Prostate gland (tissue), 2 donors: ENCODE data around the gene CRYBG3. TPM values are rescaled to one million over a fixed set of nuclear protein-coding genes. Genes with fewer than 3 reads are reported as not detected.

ENCODE experiments used
- DNase-seq: peaks from one replicate; pipeline ENCODE4 v3.0.0-alpha.2; 2019; ENCODE audit warnings: low spot score
- H3K27ac ChIP-seq, 2 donors: fragments of 200-600 bp; sonication (generic); 2 replicates each; pipeline ENCODE4 v1.5.1; 2017 to 2019
- H3K27me3 ChIP-seq: fragments of 200-600 bp; sonication (generic); replicated peaks from 2 replicates; pipeline ENCODE4 v1.5.1; 2019; ENCODE audit not compliant: insufficient read depth
- H3K36me3 ChIP-seq, 2 donors: fragments of 200-600 bp; sonication (generic); 1 replicate in 1 of 2; 2 replicates in 1 of 2; pipeline versions ENCODE4 v1.5.1 to v1.8.1; 2017 to 2019
- H3K4me1 ChIP-seq: fragments of 200-600 bp; sonication (generic); replicated peaks from 2 replicates; pipeline ENCODE4 v1.5.1; 2019
- H3K4me3 ChIP-seq, 2 donors: fragments of 200-600 bp; sonication (generic); 2 replicates each; pipeline ENCODE4 v1.5.1; 2017 to 2019
- H3K9me3 ChIP-seq: fragments of 200-600 bp; sonication (generic); 2 replicates; pipeline ENCODE4 v1.5.1; 2017
- POLR2A ChIP-seq: fragments of 450-650 bp; IDR thresholded peaks from one replicate; pipeline ENCODE4 v1.6.1; 2016; ENCODE audit warnings: antibody characterized with exemption, mild to moderate bottlenecking
- POLR2AphosphoS5 ChIP-seq: sonication (generic); formaldehyde crosslinking; IDR thresholded peaks from one replicate; pipeline ENCODE4 v1.6.1; 2017; ENCODE audit warnings: antibody characterized with exemption
- WGBS: methylation state at CpG from one replicate; pipeline ENCODE4 v1.1.5; 2018; 5-methylcytosine and 5-hydroxymethylcytosine counted together
- intact Hi-C: fragments of 100-400 bp; cut with DNase I; formaldehyde crosslinking; loops from one replicate; pipeline ENCODE4 v1.14.2; 2022
- total RNA-seq, 2 donors: library from RNA; depleted of rRNA; stranded (reverse); fragments of >200 nt; gene quantifications; one replicate each; pipeline ENCODE4 v1.1.0, GENCODE V29; 2016
- TF ChIP-seq, protein P1 (sequence below), 4 experiments: fragments of 200-600 bp in 2 of 4; fragments of 450-650 bp in 2 of 4; sonication (generic) in 2 of 4; IDR thresholded peaks; 1 replicate in 3 of 4; 2 replicates in 1 of 4; pipeline ENCODE4 v1.5.1; 2016 to 2019; ENCODE audit warnings: antibody characterized with exemption in 4 of 4, mild to moderate bottlenecking in 2 of 4, moderate library complexity in 2 of 4

The CRYBG3 gene
- total RNA-seq, 2 donors from 2014 or later: 22.0 to 23.5 TPM

DNA sequence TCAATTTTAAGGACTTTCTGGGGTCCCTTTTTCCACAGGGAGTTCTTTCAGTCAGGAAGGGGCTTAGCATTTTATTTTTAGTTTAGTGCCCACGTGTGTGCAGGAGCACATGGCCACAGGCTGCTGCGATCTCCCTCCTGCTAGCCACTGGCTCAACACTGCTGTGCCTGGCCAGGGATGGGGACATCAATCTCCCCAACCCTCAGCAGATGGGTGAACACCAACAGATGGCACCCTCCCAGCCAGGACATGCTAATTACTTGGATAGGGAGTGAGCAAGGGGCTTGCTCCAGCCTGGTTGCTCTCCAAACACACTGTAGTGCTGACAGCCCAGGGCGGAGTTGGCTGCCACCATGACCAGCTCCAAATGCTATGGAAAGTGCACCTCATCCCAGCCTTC, 157.8 kb downstream of the CRYBG3 start:
- Histone ChIP-seq H3K27me3 (no peaks in the 10 kb centered on the region), H3K36me3 (no peaks in the 10 kb centered on the region), H3K4me1 (no peaks in the 10 kb centered on the region), H3K9me3 (no peaks in the 10 kb centered on the region), H3K4me3 (no peak overlapping the region), H3K27ac (no peak overlapping the region)
- intact Hi-C loops: no loop called here
- 83% methylated on average over 3 of the region's 3 CpGs for WGBS
- DNase-seq: no peak
- TF ChIP-seq POLR2AphosphoS5 (no peak), POLR2A (no peak)
- TF ChIP-seq, protein P1, sequence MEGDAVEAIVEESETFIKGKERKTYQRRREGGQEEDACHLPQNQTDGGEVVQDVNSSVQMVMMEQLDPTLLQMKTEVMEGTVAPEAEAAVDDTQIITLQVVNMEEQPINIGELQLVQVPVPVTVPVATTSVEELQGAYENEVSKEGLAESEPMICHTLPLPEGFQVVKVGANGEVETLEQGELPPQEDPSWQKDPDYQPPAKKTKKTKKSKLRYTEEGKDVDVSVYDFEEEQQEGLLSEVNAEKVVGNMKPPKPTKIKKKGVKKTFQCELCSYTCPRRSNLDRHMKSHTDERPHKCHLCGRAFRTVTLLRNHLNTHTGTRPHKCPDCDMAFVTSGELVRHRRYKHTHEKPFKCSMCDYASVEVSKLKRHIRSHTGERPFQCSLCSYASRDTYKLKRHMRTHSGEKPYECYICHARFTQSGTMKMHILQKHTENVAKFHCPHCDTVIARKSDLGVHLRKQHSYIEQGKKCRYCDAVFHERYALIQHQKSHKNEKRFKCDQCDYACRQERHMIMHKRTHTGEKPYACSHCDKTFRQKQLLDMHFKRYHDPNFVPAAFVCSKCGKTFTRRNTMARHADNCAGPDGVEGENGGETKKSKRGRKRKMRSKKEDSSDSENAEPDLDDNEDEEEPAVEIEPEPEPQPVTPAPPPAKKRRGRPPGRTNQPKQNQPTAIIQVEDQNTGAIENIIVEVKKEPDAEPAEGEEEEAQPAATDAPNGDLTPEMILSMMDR (IDR thresholded peaks at IDR 0.05): no peak

DNA sequence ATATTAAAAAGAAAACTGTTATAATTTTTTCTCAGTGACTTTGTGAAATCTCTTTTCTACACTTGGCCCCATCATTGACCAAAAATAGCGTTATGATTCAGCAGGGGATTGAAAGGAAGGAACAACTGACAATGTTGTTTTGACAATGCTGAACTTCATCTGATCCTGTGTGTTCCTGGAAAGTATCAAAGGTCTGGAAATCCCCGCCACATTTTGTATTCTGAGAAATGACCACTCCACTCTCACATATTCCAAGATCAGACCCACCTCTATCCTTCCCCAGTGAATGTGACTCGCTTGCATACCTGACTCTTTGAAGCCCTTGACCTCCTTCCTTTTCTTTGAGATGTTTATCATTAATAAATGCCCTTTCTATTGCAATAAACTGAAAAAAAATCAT, 160.1 kb downstream of the CRYBG3 start:
- 71% methylated on average over 3 of the region's 3 CpGs for WGBS
- H3K27ac ChIP-seq: no peak overlapping the region
- no peak overlapping the region for H3K4me3 ChIP-seq
- H3K27me3 ChIP-seq: no peaks in the 10 kb centered on the region
- no peaks in the 10 kb centered on the region for H3K36me3 ChIP-seq
- no peaks in the 10 kb centered on the region for H3K4me1 ChIP-seq
- no peak for DNase-seq
- TF ChIP-seq, protein P1 (IDR thresholded peaks at IDR 0.05): no peak
- TF ChIP-seq POLR2AphosphoS5 (no peak), POLR2A (no peak)
- H3K9me3 ChIP-seq: no peaks in the 10 kb centered on the region
- intact Hi-C loops: no loop called here

DNA sequence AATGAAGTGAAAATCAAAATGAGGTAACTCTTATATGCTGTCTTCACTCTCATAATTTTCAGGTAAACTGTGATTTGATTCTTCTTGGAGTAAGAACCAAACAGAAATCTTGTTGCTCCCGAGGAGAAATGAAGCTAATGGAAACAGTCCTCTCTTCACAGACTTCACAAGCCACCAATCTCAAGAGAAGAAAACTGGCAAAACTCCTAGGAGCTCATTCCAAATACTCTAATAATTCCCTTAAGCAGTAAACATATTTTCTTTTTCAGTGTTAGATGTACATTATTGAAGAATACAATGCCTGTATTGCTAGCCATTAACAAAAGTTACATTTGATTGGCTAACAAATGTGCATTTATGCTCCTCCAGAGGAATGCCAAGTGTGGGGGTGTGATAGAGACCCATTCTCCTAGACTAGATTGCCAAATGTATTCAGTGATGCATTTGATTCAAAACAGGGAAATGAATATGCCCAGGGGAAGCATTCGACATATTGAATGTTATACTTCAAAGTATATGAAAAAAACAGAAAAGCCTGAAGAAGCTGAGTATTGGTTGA, 162.2 kb downstream of the CRYBG3 start:
- intact Hi-C loops: no loop called here
- Histone ChIP-seq H3K4me3 (no peak overlapping the region), H3K36me3 (no peaks in the 10 kb centered on the region), H3K27ac (no peak overlapping the region), H3K9me3 (no peaks in the 10 kb centered on the region), H3K4me1 (no peaks in the 10 kb centered on the region), H3K27me3 (no peaks in the 10 kb centered on the region)
- 51% methylated on average over 2 of the region's 2 CpGs for WGBS
- no peak for DNase-seq
- TF ChIP-seq, protein P1 (IDR thresholded peaks at IDR 0.05): no peak
- TF ChIP-seq POLR2A (no peak), POLR2AphosphoS5 (no peak)

DNA sequence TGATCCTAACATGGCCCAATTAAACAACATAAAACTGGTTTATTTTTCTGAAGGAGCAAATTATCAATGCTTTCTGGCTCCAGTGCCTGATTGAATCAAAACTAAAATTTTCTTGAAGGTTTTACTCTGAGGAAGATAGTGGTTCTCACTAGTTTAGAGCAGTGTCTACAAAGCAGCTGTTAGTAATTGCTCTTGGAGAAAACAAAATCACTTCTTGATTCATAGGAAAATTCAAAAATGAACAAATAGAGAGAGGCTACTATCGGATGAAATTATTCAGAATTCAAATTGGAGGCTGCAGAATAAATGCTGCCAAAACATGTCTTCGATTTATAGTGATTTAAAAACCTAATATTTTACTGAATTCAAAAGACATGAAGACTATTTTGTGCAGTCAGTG, 165.5 kb downstream of the CRYBG3 start:
- Histone ChIP-seq H3K4me1 (no peaks in the 10 kb centered on the region), H3K9me3 (no peaks in the 10 kb centered on the region), H3K27me3 (no peaks in the 10 kb centered on the region), H3K36me3 (no peaks in the 10 kb centered on the region), H3K27ac (no peak overlapping the region), H3K4me3 (no peak overlapping the region)
- DNase-seq: no peak
- TF ChIP-seq POLR2AphosphoS5 (no peak), POLR2A (no peak)
- TF ChIP-seq, protein P1 (IDR thresholded peaks at IDR 0.05): no peak
- intact Hi-C loops: no loop called here
- WGBS: 92% methylated on average over 2 of the region's 2 CpGs

DNA sequence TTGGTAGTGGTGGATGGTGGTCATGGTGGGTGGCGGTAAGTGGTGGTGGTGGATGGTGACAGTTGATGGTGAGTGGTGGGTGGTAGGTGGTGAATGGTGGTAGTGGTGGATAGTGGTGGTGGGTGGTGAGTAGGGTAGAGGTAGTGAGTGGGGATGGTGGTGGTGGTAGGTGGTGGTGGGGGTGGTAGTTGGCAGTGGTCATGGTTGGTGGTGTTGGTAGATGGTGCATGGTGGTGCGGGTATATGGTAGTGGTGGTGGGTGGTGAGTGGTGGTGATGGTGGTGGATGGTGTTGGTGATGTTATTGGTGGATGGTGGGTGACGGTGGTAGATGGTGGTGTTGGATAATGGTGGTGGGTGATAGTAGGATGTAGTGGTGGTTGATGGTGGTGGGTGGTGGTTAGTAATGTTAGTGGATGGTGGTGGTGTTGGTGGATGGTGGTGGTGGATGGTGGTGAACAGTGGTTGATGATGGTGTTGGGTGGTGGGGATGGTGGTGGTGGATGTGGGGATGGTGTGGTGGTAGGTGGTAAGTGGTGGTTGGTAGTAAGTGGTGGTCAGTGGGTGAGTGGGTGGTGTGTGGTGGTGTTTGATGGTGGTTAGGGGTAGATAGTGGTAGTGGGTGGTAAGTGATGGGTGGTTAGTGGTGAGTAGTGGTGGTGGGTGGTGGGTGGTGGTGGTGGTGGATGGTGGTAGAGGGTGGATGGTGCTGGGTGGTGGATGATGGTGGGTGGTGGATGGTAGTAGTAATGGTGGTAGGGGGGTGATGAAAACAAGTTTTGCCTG, 167.2 kb downstream of the CRYBG3 start:
- Histone ChIP-seq H3K4me1 (no peaks in the 10 kb centered on the region), H3K9me3 (no peaks in the 10 kb centered on the region), H3K27me3 (no peaks in the 10 kb centered on the region), H3K4me3 (no peak overlapping the region), H3K27ac (no peak overlapping the region), H3K36me3 (no peaks in the 10 kb centered on the region)
- no peak for DNase-seq
- intact Hi-C loops: no loop called here
- WGBS: over 99% methylated on average over 3 of the region's 3 CpGs
- TF ChIP-seq POLR2A (no peak), POLR2AphosphoS5 (no peak)
- TF ChIP-seq, protein P1 (IDR thresholded peaks at IDR 0.05): no peak
